ENCODE data around the gene MCHR2.

DNA sequence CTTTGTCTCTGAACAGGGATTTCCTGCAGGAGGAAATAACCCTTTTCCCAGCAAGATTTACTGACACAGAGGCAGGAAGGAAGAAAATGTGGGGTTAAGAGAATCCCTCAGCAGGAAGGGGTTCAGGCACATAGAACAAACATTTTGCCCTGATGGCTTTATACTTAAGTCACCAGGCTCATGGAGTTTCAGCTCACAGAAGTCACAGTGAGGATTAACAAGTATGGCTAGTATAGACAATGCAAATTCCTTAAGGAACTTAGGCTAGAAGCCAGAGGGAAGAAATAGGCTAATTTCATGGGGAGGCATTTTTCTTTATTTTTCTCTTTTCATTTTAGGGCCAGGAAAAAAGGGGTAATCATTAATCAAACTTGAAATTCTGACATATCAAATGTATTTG, 50.2 kb downstream of the MCHR2 start:
- no peak for TF ChIP-seq CTCF (IDR thresholded peaks at IDR 0.05 in 4 of 5, conservative IDR thresholded peaks at IDR 0.05 in 1 of 5)
- no peak for TF ChIP-seq POLR2A (IDR thresholded peaks at IDR 0.05)
